ENCODE results near the gene PLA2G7.

DNA sequence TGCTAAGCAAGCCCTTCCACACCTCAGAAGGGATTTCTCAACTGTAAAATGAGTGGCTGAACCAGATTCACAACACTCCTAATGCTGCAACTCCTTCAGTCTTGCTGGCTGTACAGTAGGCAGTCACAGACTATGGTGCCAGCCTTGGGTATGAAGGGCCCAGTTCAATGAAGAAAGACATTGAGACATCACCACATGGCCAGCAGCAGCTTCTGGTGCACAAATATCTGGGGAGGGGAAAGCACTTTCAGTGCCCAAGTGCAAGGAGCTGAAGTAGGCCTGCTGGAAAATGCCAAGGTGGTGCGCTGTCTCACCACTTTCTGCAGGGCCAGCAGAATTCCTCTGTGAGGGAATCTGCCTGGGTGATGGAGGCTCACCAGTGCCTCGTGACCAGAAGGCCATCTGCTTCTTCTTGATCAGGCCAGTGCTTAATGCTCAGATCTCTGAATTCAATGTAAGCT is 1.8 kb downstream of the PLA2G7 start:
- TF ChIP-seq, protein P1, sequence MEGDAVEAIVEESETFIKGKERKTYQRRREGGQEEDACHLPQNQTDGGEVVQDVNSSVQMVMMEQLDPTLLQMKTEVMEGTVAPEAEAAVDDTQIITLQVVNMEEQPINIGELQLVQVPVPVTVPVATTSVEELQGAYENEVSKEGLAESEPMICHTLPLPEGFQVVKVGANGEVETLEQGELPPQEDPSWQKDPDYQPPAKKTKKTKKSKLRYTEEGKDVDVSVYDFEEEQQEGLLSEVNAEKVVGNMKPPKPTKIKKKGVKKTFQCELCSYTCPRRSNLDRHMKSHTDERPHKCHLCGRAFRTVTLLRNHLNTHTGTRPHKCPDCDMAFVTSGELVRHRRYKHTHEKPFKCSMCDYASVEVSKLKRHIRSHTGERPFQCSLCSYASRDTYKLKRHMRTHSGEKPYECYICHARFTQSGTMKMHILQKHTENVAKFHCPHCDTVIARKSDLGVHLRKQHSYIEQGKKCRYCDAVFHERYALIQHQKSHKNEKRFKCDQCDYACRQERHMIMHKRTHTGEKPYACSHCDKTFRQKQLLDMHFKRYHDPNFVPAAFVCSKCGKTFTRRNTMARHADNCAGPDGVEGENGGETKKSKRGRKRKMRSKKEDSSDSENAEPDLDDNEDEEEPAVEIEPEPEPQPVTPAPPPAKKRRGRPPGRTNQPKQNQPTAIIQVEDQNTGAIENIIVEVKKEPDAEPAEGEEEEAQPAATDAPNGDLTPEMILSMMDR (conservative IDR thresholded peaks at IDR 0.05 in 1 of 2, IDR thresholded peaks at IDR 0.05 in 1 of 2; ENCODE audit: extremely low read depth in 1 of 2, insufficient read depth in 1 of 2, low read depth in 1 of 2, low read length in 2 of 2): no peak
- TF ChIP-seq EZH2 (IDR thresholded peaks at IDR 0.05; ENCODE audit: borderline replicate concordance, low read length): no peak
